ENCODE results near the gene KASH5.

Gene KASH5

DNA sequence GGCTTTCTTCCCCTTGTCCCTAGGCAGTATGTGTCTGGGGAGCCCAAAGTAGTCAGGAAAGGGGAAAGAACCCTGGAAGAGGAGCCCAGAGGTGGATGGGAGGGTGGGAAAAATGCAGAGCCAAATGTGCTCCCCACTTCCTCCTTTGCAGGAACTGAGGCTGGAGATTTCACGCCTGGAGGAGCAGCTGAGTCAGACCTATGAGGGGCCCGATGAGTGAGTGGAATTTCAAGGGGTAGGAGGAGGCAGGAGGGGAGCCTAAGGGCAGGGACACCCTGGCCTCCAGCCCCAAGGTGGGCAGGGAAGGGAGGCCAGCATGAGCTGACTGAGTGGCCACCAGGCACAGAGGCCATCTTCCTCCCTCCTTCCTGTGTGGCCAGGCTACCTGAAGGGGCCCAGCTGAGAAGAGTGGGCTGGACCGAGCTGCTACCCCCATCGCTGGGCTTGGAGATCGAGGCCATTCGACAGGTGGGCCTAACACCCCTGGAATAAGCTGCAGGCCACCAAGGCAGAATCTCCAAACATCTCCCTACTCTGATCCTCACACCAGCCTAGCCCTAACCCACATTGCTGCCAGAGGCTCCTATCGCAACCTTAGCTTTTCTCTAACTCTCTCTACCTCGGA is 20.9 kb downstream of the KASH5 start:
- H3K9me3 ChIP-seq: no peaks in the 10 kb centered on the region
- peak overlapping the region; percentile 73 for H3K27ac ChIP-seq
- TF ChIP-seq Cebpa-rat (IDR thresholded peaks at IDR 0.05): no peak
- H3K9ac ChIP-seq: peak overlapping the region; percentile 46; the same call in 1 of the 2 replicates
- H3K36me3 ChIP-seq: no peaks in the 10 kb centered on the region
- H4K20me1 ChIP-seq: no peaks in the 10 kb centered on the region
- H3K4me2 ChIP-seq: peak overlapping the region; percentile 95
- H3K27me3 ChIP-seq: no peaks in the 10 kb centered on the region
- H3K4me3 ChIP-seq: peak overlapping the region; percentile 9; the same call in 1 of the 2 replicates
- H3K4me1 ChIP-seq: peaks cover 100% of the 10 kb centered on the region

DNA sequence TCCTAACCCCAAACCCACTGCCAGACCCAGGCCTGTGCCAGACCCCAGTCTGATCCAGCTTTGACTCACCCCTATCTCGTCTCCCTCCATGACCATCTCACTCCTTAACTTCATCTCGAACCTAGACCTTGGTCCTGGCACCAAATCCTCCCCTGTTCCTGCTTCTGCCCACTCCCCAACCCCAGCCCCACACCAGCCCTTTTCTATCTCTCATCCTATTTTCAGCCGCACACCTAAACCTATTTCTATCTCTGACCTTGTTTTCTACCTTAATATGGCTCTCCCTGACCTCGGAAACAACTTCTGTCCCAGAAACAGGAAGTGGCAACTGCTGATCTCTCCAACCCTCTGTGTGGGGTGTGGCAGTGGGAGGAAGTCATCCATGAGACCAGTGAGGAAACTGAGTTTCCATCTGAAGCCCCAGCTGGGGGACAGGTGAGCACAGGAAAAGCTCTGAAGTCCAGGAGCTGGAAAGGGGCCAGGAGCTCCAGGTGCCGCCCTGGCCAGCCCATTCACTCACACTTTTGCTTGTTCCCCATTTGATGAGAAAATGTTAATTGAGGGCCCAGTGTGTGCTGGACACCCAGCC is 21.5 kb downstream of the KASH5 start:
- no peaks in the 10 kb centered on the region for H4K20me1 ChIP-seq
- H3K27me3 ChIP-seq: no peaks in the 10 kb centered on the region
- H3K4me1 ChIP-seq: peaks cover 100% of the 10 kb centered on the region
- peak overlapping the region; percentile 73 for H3K27ac ChIP-seq
- H3K9ac ChIP-seq: peak overlapping the region; percentile 46; the same call in 1 of the 2 replicates
- peak overlapping the region; percentile 95 for H3K4me2 ChIP-seq
- no peaks in the 10 kb centered on the region for H3K9me3 ChIP-seq
- peak overlapping the region; percentile 19; the same call in 1 of the 2 replicates for H3K4me3 ChIP-seq
- no peak for TF ChIP-seq Cebpa-rat (IDR thresholded peaks at IDR 0.05)
- H3K36me3 ChIP-seq: no peaks in the 10 kb centered on the region

DNA sequence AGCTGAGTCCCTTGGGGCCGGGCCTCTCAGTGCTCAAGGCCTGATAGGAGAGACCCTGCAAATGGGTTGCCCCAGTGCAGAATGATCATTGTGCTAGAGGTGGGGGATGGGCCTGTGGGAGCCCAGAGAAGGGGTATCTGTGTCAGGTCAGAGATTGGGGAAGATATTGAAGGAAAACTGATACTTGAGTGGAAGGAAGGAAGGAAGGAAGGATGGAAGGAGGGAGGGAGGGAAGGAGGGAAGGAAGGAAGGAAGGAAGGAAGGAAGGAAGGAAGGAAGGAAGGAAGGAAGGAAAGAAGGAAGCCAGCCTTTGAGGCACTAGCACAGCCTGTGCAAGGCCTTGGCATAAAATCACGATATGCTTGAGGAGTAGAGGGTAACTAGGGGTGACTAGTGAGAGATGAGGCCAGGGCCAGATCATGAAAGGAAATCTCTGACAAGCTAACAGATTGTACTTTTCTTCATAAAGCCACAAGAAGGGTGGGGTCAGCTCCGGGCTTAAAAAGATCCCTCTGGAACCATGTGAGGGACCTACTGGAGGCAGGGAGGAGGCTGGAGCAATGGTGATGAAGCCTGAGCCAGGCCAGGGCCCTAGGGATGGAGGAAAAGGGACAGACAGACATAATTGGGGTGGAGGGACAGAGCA is 23.8 kb downstream of the KASH5 start:
- Histone ChIP-seq H3K9ac (no peak overlapping the region), H3K27ac (peak overlapping the region; percentile 70; the same call in 1 of the 2 replicates)

GRCh38 chr19:49413348-49413747 is 25.3 kb downstream of the KASH5 start:
- peak overlapping the region; percentile 25; the same call in 1 of the 2 replicates for H3K9ac ChIP-seq
- peaks cover 100% of the 10 kb centered on the region for H3K4me1 ChIP-seq
- H3K9me3 ChIP-seq: no peaks in the 10 kb centered on the region
- H3K4me2 ChIP-seq: peak overlapping the region; percentile 95
- no peaks in the 10 kb centered on the region for H4K20me1 ChIP-seq
- H3K36me3 ChIP-seq: no peaks in the 10 kb centered on the region
- peak overlapping the region; percentile 70 for H3K27ac ChIP-seq
- no peak for TF ChIP-seq Cebpa-rat (IDR thresholded peaks at IDR 0.05)
- no peak overlapping the region for H3K4me3 ChIP-seq
- no peaks in the 10 kb centered on the region for H3K27me3 ChIP-seq

More for the DNA sequence above, 23.8 kb downstream of the KASH5 start:
- H4K20me1 ChIP-seq: no peaks in the 10 kb centered on the region
- peak overlapping the region; percentile 95 for H3K4me2 ChIP-seq
- H3K4me1 ChIP-seq: peaks cover 100% of the 10 kb centered on the region
- no peak for TF ChIP-seq Cebpa-rat (IDR thresholded peaks at IDR 0.05)
- no peaks in the 10 kb centered on the region for H3K9me3 ChIP-seq
- no peaks in the 10 kb centered on the region for H3K27me3 ChIP-seq
- no peak overlapping the region for H3K4me3 ChIP-seq
- H3K36me3 ChIP-seq: no peaks in the 10 kb centered on the region

DNA sequence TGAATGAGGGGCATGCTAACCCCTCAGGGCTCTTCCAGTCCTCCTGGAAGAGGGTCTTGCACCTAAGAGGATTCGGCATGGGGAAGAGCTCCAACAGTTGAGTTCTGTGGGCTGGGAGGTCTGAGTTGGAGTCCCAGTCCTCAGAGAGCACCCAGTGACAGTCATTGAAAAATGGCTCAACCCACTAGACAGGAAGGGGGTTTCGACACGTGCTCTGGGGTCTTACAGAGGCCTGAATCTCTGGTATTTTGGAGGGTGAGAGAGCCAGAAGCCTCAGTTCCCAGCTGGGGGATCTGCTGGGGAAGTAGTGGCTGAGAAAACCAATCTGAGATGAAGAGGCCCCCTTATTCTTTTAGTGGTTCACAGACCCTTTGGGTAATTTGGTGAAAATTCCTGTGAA is 26.2 kb downstream of the KASH5 start:
- no peak for TF ChIP-seq Cebpa-rat (IDR thresholded peaks at IDR 0.05)
- Histone ChIP-seq H3K27ac (peak overlapping the region; percentile 70), H3K9ac (peak overlapping the region; percentile 61; the same call in 1 of the 2 replicates), H3K4me2 (peak overlapping the region; percentile 95), H3K27me3 (peaks cover 7% of the 10 kb centered on the region), H3K36me3 (no peaks in the 10 kb centered on the region), H3K4me3 (peak overlapping the region; percentile 50; the same call in 1 of the 2 replicates), H3K9me3 (no peaks in the 10 kb centered on the region), H3K4me1 (peaks cover 100% of the 10 kb centered on the region), H4K20me1 (no peaks in the 10 kb centered on the region)

- peaks cover 17% of the 10 kb centered on the region for H3K27me3 ChIP-seq
- TF ChIP-seq Cebpa-rat (IDR thresholded peaks at IDR 0.05): peak; percentile 65; the same call in 1 of the 2 replicates
- H3K9me3 ChIP-seq: no peaks in the 10 kb centered on the region
- peaks cover 95% of the 10 kb centered on the region for H3K4me1 ChIP-seq
- no peaks in the 10 kb centered on the region for H3K36me3 ChIP-seq
- H3K9ac ChIP-seq: peak overlapping the region; percentile 61
- H3K27ac ChIP-seq: peak overlapping the region; percentile 70
- H3K4me3 ChIP-seq: peak overlapping the region; percentile 50
- H3K4me2 ChIP-seq: peak overlapping the region; percentile 95
- no peaks in the 10 kb centered on the region for H4K20me1 ChIP-seq
Observed at GRCh38 chr19:49415102-49415809, 27.2 kb downstream of the KASH5 start.

- Histone ChIP-seq H3K4me2 (peak overlapping the region; percentile 95), H3K4me1 (peaks cover 90% of the 10 kb centered on the region), H3K9me3 (no peaks in the 10 kb centered on the region; the same call in 1 of the 2 replicates), H3K27ac (peak overlapping the region; percentile 70), H3K27me3 (peaks cover 23% of the 10 kb centered on the region), H3K36me3 (no peaks in the 10 kb centered on the region), H3K4me3 (peak overlapping the region; percentile 50; the same call in 1 of the 2 replicates), H3K9ac (0 out of 2 replicates have a peak overlapping the region, but pooled peaks have one; percentile 61), H4K20me1 (no peaks in the 10 kb centered on the region)
- no peak for TF ChIP-seq Cebpa-rat (IDR thresholded peaks at IDR 0.05)
Observed at GRCh38 chr19:49415810-49416200, 27.8 kb downstream of the KASH5 start.

- Histone ChIP-seq H3K9ac (peak overlapping the region; percentile 40; the same call in 1 of the 2 replicates), H4K20me1 (no peaks in the 10 kb centered on the region), H3K27me3 (peaks cover 35% of the 10 kb centered on the region), H3K36me3 (no peaks in the 10 kb centered on the region), H3K4me1 (peaks cover 84% of the 10 kb centered on the region), H3K27ac (peak overlapping the region; percentile 77), H3K4me2 (peak overlapping the region; percentile 95), H3K9me3 (no peaks in the 10 kb centered on the region; the same call in 1 of the 2 replicates), H3K4me3 (no peak overlapping the region)
- no peak for TF ChIP-seq Cebpa-rat (IDR thresholded peaks at IDR 0.05)
Observed at GRCh38 chr19:49417088-49417487, 29.0 kb downstream of the KASH5 start.

DNA sequence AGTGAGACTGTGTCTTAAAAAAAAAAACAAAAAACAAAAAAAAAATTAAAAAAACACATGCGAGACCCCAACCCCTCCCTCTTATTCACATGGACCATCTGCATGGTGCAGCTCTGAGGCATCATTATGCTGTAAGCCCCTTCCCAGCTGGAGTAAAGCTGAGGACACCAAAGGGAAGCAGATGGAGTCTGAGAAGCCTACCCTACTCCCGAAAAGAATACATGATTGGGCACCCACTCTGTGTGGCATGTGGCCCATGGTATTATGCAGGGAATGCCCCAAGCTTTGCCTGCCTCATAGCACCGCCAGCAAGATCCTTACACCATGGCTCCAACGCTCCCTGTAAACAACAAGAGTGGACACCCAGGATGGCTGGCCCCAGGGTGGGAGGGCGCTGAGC is 30.5 kb downstream of the KASH5 start:
- H3K9me3 ChIP-seq: no peaks in the 10 kb centered on the region; the same call in 1 of the 2 replicates
- H3K36me3 ChIP-seq: no peaks in the 10 kb centered on the region
- TF ChIP-seq Cebpa-rat (IDR thresholded peaks at IDR 0.05): no peak
- H3K4me1 ChIP-seq: peaks cover 84% of the 10 kb centered on the region
- no peak overlapping the region for H3K4me3 ChIP-seq
- peaks cover 7% of the 10 kb centered on the region for H4K20me1 ChIP-seq
- peak overlapping the region; percentile 77 for H3K27ac ChIP-seq
- H3K4me2 ChIP-seq: peak overlapping the region; percentile 95
- peaks cover 50% of the 10 kb centered on the region for H3K27me3 ChIP-seq
- no peak overlapping the region for H3K9ac ChIP-seq

All from BLaER1 (cell line).